Renal pelvis (tissue), 12 donors: ENCODE results near the gene SPOCK3. TPM values are rescaled to one million over a fixed set of nuclear protein-coding genes. Genes with fewer than 3 reads are reported as not detected.
"Not testable (repeated sequence)": the region's sequence is repeated elsewhere in the genome, so short reads cannot be mapped to it uniquely, and the experiment has no call there.

Source experiments
- DNase-seq: peaks from one replicate; pipeline ENCODE4 v3.0.0-alpha.2; 2013
- long read RNA-seq, 16 experiments: transcript quantifications; one replicate each; lab custom pipeline, GENCODE V29; 2026
- polyA plus RNA-seq, 3 donors: library from polyadenylated mRNA; unstranded; fragments of 120-200 nt; gene quantifications; one replicate each; pipeline ENCODE4 v1.2.1, GENCODE V29; 2013; ENCODE audit not compliant: insufficient read length in 3 of 3

SPOCK3 gene
- 10 to 100 TPM in 2 of 3 donors, 1 to 10 TPM in 1; 6.2 to 13.3 (median 10.9) TPM for polyA plus RNA-seq
- long read RNA-seq, donor 1, partial matches to known transcripts, result 0 of 1 reads
- long read RNA-seq, donor 1, other reads (novel, unspliced or antisense), result 0 of 1 reads
- long read RNA-seq, donor 2, partial matches to known transcripts, result 8 of 11 reads
- long read RNA-seq, donor 2, other reads (novel, unspliced or antisense), result 0 of 11 reads
- long read RNA-seq, donor 3, partial matches to known transcripts, result 0 of 3 reads
- long read RNA-seq, donor 3, other reads (novel, unspliced or antisense), result 0 of 3 reads
- long read RNA-seq, donor 4, partial matches to known transcripts, result 0 of 1 reads
- long read RNA-seq, donor 4, other reads (novel, unspliced or antisense), result 0 of 1 reads
- long read RNA-seq, donor 5, partial matches to known transcripts, result 0 of 1 reads
- long read RNA-seq, donor 5, other reads (novel, unspliced or antisense), result 0 of 1 reads
- long read RNA-seq, donor 6, partial matches to known transcripts, result 0 of 1 reads
- long read RNA-seq, donor 6, other reads (novel, unspliced or antisense), result 0 of 1 reads
- long read RNA-seq, donor 7, partial matches to known transcripts, result 0 of 5 reads
- long read RNA-seq, donor 7, other reads (novel, unspliced or antisense), result 0 of 5 reads
- long read RNA-seq, donor 8, transcript SPOCK3-202 (11 exons, 2,936 nt), result major isoform, 11 of 15 reads
- long read RNA-seq, donor 8, partial matches to known transcripts, result 0 of 15 reads
- long read RNA-seq, donor 8, other reads (novel, unspliced or antisense), result 0 of 15 reads
- long read RNA-seq, donor 9, partial matches to known transcripts, result 0 of 5 reads
- long read RNA-seq, donor 9, other reads (novel, unspliced or antisense), result 0 of 5 reads
- long read RNA-seq, donor 10, partial matches to known transcripts, result 0 of 1 reads
- long read RNA-seq, donor 10, other reads (novel, unspliced or antisense), result 0 of 1 reads
- long read RNA-seq, donor 11, partial matches to known transcripts, result 0 of 1 reads
- long read RNA-seq, donor 11, other reads (novel, unspliced or antisense), result 0 of 1 reads
- long read RNA-seq, donor 12, partial matches to known transcripts, result 0 of 3 reads
- long read RNA-seq, donor 12, other reads (novel, unspliced or antisense), result 0 of 3 reads
- long read RNA-seq, donor 13, result 0 reads
- long read RNA-seq, donor 14, partial matches to known transcripts, result 0 of 1 reads
- long read RNA-seq, donor 14, other reads (novel, unspliced or antisense), result 0 of 1 reads
- long read RNA-seq, donor 15, partial matches to known transcripts, result 0 of 1 reads
- long read RNA-seq, donor 15, other reads (novel, unspliced or antisense), result 0 of 1 reads
- long read RNA-seq, donor 16, partial matches to known transcripts, result 0 of 6 reads
- long read RNA-seq, donor 16, other reads (novel, unspliced or antisense), result 0 of 6 reads

DNA sequence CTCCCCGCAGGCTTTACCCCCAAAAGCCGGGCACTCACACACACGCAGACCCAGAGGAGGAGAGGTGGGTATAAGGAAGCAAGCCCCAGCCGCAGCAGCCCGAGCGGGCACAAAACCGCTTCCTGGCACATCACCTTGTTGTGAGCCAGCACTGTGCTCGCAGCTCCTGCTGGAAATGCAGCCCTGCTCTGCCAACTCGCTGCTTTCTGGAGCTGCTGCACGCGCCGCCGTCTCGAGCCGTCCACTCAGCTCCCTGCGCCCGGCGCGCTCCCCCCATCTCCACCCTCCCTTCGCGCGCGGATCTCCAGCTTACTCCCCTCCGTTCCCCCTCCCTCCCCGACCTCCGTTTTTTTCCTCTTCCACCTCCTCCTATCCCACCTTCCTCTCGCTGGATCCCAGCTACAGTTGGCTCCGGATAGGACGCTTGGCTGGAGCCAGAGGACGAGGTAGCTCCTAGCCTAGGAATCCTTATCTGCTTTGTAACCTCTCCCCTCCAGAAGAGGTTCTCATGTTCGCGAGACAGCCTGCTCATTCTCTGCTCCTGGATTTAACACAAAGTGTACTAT lies at the start of gene SPOCK3:
Gene SPOCK3 (minus strand): TSS at position 179 of the 566 bp plus-strand sequence.
- DNase-seq, result peak; percentile 64

DNA sequence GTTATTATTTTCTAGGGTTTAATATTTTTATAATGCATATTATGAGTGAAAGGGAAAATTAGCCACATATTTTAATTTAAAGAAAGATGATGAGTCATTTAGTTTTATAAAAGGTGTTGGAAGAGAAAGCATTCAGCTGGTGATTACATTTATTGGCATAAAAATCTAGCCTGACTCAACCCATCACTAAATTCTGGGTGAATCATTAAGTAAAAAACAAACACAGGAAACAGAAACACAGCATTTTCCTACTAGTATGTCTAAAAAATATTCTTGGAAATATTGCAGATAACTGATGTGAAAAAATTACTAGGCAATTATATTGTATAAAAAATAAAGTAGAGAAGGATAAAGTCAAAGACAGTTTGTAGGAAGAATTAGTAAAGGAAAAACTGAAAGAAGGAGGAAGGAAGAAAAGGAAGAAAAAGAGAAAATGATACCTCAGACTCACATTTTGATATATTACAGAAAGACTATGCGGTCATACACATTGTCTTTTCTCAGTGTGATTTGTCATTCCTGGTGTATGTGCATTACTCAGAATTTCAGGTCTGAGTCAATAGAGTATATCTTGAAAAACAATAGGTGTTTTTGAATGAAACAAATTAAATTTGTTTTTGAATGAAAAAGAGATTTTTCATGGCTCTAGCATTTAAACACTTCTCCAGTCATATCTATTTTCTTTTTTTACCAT lies 48.0 kb upstream of the SPOCK3 start:
- DNase-seq, result no peak

DNA sequence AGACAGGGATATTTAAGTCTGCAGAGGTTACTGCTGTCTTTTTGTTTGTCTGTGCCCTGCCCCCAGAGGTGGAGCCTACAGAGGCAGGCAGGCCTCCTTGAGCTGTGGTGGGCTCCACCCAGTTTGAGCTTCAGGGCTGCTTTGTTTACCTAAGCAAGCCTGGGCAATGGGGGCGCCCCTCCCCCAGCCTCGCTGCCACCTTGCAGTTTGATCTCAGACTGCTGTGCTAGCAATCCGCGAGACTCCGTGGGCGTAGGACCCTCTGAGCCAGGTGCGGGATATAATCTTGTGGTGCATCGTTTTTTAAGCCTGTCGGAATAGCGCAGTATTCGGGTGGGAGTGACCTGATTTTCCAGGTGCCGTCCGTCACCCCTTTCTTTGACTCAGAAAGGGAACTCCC lies 47.3 kb upstream of the SPOCK3 start:
- DNase-seq, result not testable (repeated sequence)

DNA sequence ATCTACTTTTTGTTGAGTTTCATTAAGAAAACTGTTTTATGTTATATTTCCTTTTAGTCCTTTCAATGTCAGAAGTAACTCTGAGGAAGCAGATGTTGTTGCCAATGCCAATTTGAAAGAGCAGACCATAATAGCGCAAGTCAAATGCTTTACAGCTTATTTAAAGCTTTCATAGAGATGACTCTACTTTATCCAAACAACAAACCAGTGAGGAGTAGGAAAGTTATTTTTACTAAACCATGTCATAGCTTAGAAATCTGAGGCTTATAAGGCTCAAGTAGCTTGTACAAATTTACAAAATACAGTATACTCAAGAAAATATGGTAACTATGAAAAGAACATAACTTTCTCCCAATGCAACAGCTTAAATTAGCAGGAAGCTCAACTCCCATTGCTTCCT lies 40.1 kb upstream of the SPOCK3 start:
- peak; percentile 1 for DNase-seq

DNA sequence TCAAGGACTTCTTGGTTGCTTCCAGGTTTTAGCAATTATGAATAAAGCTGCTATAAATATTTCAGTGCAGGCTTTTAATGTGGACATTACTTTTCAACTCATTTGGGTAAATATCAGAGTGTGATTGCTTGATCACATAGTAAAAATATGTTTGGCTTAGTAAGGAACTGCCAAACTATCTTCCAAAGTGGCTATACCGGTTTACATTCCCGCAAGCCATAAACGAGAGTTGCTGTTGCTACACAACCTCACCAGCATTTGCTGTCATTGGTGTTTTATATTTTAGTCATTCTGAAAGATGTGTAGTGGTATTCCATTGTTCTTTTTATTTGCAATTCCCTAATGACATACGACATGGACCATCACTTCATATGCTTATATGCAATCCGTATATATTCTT lies 30.9 kb upstream of the SPOCK3 start:
- DNase-seq, result no peak

DNA sequence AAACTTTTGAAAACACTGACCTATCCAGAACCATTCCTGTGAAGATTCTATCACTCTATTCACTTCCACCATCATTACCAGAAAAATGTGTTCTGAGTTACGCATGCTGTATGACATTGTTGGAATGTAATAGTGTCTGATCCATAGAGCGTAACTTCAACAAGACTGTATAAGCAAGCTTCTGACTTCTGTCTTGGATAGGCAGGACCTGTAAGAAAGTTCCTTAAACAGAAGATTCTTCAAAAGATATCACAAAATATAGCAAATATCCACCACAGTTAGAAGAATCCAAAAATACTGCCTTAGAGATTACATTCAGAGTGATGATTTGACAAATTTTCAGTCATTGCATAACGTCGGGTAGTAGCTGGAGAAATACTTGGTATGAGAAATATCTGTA lies 14.0 kb upstream of the SPOCK3 start:
- no peak for DNase-seq

DNA sequence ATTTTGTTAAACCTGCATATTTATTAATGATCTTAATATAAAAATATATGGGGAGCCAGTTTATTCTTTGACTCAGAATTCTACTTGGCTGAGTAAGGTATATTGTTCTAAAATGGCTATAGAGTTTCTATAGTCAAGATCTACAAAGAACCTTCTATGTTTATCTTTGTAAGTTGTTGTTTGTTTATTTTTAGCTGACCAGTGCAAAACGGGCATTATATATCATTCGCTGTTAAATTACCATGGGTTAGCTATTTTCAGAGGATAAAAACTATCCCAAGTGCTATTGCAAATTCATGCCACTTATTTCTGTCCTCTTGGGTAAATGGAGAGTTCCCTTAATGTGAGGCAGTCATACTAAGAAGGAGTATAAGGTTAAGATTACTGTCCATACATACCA lies 5.3 kb upstream of the SPOCK3 start:
- no peak for DNase-seq

DNA sequence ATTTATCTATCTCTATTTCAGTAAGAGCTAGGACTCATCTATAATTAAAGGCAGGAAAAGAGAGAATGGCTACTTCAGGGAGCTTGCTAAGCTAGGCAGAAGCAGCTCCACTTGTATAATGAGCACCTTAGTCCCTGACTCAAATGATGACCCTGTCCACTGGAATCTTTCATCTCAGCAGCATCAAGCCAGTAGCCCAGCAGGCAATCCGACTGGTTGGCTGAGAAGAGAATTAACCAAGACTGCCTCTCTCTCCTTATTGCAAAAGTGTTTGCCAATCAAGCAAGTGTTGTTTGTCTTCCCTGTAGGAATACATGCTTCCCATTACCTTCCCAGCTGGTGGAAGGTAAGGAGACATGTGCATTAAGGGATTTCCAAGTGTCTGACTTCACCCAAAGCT lies 3.9 kb upstream of the SPOCK3 start:
- DNase-seq, result no peak

DNA sequence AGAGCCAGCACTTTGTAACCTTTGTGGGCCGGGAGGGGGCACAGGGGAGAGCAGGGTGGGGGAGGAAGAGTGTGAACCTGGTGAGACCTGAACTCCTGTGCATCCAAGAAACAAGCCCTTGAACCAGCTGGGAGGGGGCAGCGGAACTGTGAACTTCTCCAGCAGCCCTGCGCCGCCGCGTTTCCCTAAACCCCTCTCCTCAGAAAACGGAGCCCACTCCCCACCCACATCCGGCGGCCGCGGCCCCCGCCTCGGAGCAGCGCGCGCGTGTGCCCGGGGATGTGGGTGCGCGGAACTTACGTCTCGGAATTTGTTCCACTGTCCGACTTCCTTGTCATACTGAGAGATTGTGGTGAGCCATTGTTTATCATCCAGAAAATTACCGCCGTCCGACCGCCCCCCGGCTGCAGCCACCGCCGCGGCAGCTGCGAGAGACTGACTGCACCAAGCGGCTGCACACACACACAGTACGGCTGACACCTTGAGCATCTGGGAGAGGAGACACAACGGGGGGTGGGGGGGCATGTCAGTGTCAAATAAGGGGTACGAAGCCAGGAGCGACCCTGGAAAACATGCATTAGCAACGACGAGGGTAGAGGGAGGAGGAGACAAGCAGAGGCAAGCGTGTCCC lies 494 bp downstream of the SPOCK3 start:
- no peak for DNase-seq

DNA sequence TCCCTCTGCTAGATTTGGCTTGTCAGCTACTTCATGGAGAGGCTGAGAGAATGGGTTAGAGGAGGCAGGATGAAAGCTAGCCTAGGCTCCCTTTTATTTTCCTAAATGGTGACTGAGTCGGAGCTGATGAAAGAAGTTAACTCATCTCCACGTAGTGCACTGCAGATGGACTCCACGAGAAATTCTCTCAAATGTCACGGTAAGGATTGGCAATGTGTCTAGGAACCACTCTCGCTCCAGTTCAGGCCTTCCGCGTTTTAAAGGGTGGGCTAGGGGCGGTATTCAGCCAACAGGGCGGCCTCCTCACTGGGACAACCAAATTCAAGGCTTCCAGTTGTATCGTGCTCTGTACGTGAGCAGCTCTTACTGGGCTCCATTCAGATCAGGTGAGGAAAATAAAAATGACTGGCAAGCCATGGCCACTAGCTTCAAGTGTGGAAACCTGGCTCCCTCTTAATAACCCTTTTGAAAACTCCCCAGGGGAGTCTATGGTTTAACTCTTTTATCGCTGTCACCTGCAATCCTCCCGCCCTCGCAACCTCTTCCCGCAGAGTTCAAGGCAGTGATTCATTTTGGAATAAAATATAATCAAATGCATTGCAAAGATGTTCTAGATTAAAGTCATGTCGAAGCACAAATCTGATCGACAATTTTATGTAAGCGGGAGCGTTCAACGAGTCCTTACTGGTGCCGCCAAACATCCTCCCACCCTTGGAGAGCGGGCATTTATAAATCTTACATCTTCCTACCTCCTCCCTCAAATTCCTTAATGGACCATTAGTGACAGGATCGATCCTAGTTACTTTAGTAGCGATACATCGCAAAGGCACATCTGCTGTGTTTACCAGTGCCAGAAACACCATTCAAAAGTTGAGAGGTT lies 1.2 kb downstream of the SPOCK3 start:
- DNase-seq, result no peak

DNA sequence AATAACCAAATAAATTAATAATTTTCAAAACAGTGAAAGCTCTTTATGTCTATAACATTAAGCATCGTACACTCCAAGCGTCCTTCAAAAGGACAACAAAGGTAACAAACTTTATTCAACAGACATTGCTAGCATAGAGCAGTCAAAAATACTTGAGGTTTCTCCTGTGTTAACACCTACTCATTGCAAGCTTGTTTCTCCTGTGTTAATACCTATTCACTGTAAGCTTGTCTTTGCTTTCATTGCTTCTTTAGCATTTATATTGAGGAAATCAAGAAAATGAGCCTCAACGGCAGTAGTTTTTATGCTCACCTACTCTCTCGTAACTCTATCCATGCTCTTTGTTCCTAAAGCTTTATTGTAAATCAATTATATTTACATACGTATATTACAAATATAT lies 3.5 kb downstream of the SPOCK3 start:
- DNase-seq, result no peak

DNA sequence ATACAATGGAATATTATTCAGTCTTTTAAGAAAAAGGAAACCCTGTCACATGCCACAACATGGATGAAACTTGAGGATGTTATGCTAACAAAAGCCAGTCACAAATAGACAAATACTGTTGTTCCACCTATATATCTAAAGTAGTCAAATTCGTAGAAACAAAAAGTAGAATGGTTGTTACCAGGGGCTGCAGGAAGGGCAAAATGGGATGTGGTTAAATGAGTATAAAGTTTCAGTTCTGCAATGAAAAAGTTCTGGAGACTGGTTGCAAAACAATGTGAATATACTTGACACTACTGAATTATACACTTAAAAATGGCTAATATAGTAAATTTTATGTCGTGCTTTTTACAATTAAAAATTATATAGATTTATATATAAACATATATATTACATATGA lies 12.2 kb downstream of the SPOCK3 start:
- no peak for DNase-seq

DNA sequence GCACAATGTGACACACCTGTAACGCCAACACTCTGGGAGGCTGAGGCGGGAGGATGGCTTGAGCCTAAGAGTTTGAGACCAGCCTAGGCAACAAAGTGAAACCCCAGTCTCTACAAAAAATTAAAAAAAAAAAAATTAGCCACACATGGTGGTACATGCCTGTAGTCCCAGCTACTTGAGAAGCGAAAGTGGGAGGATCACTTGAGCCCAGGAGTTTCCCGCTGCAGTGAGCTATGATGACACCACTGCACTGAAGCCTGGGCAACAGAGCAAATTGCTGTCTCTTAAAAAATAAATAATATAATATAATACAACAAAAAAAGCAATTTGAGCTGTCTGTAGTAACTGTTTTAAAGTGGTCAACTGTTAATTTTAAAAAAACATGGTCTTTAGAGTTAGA lies 13.2 kb downstream of the SPOCK3 start:
- DNase-seq, result no peak

DNA sequence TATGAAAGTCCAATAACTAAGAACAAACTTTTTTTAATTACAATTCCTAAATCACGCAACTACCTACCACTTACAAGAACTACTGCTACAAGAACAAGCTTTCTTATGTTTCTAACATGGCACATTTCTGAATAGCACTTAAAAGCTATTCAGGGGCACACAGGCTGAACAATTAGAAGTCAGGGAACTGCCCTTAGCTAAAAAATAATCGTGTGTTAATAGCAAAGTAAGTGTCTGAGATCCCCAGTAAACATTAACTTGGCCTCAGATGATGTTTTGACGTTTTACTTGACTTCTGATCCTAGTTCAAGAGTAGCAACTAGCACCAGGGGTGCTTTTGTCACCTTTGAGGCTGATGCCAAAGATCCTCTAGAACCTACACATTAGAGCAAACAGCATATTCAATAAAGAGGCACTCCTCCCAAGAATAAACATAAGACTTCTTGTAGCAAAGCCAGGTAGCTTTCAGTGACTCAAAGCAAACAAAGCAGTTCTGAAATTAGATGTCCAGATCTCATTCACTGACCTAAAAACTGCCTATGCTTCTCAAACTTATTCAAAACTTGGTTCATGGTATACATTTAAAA lies 16.2 kb downstream of the SPOCK3 start:
- DNase-seq, result no peak

DNA sequence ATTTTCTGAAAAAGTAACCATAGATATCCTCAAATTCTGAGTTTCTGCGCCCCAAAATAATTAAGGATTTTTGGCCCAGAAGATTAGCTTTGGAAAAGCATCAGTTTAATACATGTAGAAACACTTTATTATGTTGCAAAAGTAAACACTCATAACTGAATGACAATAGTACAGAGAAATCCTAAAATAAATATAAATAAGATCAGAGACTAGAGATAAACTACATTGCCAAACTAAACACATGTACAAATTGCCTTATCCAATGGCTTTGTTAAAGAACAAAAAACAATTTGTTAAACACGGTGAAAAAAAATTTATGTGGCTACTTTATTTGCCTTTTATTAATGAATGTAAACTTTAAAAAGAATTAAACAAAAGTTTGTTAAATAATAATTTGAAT lies 17.5 kb downstream of the SPOCK3 start:
- DNase-seq, result no peak

DNA sequence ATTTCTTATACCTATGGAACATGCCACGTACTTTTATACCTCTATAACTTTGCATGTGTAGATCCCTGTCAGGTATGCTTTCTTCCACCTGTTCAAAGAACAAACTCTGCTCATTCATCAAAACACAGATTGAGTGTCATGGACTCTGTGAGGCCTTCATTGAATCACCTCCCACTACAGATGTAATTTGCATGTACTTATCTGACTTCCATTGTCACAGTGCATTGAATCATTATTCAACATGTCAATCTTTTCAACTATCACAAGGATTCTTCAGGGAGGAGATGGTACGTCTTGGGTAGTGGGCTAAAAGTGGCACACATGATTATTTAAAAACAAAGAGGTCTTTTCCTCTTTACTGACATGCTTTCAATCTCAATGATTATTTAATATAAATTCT lies 24.1 kb downstream of the SPOCK3 start:
- no peak for DNase-seq

DNA sequence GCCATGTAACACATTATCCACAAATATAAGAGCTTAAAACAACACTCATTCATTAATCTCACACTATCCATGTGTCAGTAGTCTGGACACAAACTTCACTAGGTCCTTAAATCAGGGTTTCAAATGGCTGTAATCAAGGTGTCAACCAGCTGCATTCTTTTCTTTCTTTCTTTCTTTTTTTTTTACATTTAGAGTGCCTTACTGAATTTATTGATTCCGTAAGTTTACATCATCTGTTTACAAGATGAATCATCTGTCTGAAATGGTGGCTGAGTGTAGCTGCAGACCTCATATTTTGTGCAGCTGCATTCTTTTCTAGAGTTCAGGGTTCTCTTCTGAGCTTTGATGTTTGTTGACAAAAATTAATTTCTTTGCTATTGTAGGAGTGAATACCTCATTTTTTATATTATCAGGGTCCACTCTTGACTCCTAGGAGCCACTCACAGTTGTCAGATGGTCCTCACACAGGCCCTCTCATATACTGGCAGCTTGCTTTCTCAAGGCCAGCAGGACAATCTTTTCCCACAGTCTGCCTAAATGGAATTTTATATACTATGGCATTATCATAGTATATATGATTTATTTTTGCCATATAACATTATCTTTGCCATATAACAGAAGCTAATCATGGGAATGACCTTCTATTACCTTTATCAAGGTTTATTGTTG lies 37.8 kb downstream of the SPOCK3 start:
- DNase-seq, result peak; percentile 9

DNA sequence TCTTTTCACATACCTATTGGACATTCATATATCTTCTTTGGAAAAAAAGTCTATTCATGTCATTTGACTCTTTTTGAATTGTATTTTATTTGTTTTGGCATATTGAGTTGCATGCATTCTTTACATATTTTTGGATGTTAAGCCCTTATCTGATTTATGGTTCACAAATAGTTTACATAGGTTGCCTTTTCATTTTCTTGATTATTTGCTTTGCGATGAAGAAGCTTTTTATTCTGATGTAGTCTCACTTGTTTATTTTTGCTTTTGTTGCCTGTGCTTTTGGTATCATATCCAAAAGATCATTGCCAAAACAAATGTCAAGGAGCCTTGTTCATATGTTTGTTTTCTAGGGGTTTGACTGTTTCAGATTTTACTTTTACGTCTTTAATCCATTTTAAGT lies 43.9 kb downstream of the SPOCK3 start:
- no peak for DNase-seq
